GM12865 (cell line): ENCODE measurements around the gene TBC1D8.

ENCODE experiments used
- DNase-seq: peaks from one replicate; pipeline ENCODE4 v3.0.0; 2010; ENCODE audit warnings: low read depth
- H3K4me3 ChIP-seq: 2 replicates; pipeline ENCODE4 v1.5.1; 2011; ENCODE audit warnings: mild to moderate bottlenecking, low read depth, low read length, control low read depth
- TF ChIP-seq, protein P1 (sequence below): IDR thresholded peaks from 2 replicates; pipeline ENCODE4 v1.5.1; 2011; ENCODE audit warnings: low read length, control low read depth, low read depth, inconsistent platforms; ENCODE audit not compliant: insufficient read depth; ENCODE audit errors: missing control alignments

The TBC1D8 gene

GRCh38 chr2:100962366-100963025 is 188.7 kb downstream of the TBC1D8 start:
- DNase-seq = no peak
- TF ChIP-seq, protein P1, sequence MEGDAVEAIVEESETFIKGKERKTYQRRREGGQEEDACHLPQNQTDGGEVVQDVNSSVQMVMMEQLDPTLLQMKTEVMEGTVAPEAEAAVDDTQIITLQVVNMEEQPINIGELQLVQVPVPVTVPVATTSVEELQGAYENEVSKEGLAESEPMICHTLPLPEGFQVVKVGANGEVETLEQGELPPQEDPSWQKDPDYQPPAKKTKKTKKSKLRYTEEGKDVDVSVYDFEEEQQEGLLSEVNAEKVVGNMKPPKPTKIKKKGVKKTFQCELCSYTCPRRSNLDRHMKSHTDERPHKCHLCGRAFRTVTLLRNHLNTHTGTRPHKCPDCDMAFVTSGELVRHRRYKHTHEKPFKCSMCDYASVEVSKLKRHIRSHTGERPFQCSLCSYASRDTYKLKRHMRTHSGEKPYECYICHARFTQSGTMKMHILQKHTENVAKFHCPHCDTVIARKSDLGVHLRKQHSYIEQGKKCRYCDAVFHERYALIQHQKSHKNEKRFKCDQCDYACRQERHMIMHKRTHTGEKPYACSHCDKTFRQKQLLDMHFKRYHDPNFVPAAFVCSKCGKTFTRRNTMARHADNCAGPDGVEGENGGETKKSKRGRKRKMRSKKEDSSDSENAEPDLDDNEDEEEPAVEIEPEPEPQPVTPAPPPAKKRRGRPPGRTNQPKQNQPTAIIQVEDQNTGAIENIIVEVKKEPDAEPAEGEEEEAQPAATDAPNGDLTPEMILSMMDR = no peak
- H3K4me3 ChIP-seq = no peak overlapping the region

DNA sequence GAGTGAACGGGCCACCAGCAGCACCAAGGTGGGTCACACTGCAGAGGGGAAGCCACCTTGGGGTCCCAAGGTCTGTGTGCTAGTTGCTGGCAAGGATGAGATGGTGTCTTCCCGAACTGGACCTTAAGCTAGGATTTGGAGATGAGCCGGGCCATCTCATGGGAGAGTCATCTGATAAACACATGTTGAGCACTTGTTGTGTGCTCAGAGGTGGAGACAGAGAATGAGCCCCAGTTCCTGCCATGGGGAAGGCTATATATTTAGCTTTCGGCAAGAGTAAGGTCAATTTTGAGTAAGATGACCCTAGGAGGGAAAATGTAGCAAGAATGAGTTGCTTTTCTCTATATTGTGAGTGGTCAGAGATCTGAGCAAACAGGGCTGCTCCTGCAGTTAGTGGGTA is 190.5 kb downstream of the TBC1D8 start:
- TF ChIP-seq, protein P1 = no peak
- no peak overlapping the region for H3K4me3 ChIP-seq
- no peak for DNase-seq

DNA sequence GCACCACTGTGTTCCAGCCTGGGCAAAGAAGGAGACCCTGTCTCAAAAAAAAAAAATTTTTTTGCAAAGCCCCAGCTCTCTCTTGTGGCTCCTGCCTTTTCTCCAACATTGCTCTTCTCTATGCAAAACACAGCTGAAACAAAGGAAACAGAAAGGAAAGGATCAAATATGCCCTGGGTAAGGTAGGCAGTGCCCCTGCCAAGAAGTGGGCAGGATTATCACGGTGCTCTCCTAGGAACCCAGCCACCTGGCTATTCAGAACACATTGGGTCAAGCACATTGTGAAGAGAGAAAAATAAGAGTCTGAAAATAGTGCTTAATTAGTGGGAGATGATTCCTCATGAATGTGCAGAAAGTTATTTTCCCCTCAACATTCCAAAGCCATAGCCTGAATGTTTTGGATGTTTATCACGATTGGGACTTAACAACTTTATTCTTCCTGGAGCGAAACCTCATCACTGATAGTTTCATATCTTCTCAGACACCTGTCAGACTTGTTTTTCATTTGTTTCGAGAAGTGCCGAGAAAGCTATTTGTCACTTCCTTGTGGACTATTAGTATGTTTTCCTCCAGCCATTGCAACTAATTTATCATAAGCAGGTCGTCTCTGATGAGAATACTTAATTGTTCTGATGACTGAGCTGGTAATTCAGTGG is 191.8 kb downstream of the TBC1D8 start:
- TF ChIP-seq, protein P1 = no peak

DNA sequence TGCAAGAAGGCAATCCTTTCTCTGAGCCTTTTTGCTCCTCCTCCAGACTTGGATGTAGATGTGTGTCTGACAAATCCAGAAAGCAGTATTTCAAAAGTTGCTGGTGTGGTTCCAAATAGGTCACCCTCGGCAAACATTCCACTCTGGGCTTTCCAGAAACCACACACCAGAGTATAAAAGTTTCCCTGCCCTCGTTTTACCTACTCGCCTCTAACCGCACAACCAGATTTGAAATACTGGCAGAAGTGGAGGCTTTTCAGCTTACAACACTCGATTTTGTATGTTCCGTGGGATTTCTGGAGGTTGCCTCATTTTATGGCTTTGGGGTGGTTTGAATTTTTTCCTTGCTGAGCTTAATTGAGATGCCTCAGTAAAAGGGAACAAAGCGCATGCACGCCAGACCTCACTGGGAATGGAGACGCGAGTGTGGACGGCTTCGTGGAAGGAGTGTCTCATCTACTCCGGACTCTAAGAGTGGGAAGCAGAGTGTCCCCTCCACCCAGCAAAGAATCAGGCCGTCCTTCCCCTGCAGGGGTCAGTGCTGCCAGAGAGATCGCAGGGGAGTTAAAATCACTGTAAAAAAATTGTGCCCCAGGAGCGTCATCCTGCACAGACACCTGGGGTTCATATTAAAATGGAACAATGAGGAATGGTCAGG is 193.1 kb downstream of the TBC1D8 start:
- no peak for DNase-seq
- TF ChIP-seq, protein P1 = no peak
- H3K4me3 ChIP-seq = no peak overlapping the region

More for the DNA sequence above, 191.8 kb downstream of the TBC1D8 start:
- DNase-seq = no peak
- H3K4me3 ChIP-seq = no peak overlapping the region
